Lower lobe of right lung (tissue), 2 donors: Measurements from ENCODE around the gene WDR46. TPM values are rescaled to one million over a fixed set of nuclear protein-coding genes. Genes with fewer than 3 reads are reported as not detected.
"Not testable (repeated sequence)": the region's sequence is repeated elsewhere in the genome, so short reads cannot be mapped to it uniquely, and the experiment has no call there.

Source experiments
- ATAC-seq, 2 donors: fragments of 200-7000 bp; cut with Tn5 transposase; one replicate each; pipeline ENCODE4 v1.9.1; 2020 to 2022; ENCODE audit warnings: mild to moderate bottlenecking in 2 of 2, moderate library complexity in 2 of 2
- DNase-seq: peaks from one replicate; pipeline ENCODE4 v3.0.0-alpha.2; 2020
- H3K27ac ChIP-seq: fragments of 200-600 bp; one replicate; pipeline ENCODE4 v1.8.0; 2022
- H3K27me3 ChIP-seq: fragments of 200-600 bp; one replicate; pipeline ENCODE4 v1.8.0; 2022; ENCODE audit warnings: low read depth
- H3K36me3 ChIP-seq: fragments of 200-600 bp; one replicate; pipeline ENCODE4 v1.8.0; 2022; ENCODE audit warnings: mild to moderate bottlenecking
- H3K4me1 ChIP-seq: fragments of 200-600 bp; one replicate; pipeline ENCODE4 v1.8.0; 2022
- H3K4me3 ChIP-seq: fragments of 200-600 bp; one replicate; pipeline ENCODE4 v1.8.0; 2022; ENCODE audit warnings: mild to moderate bottlenecking
- H3K9me3 ChIP-seq: fragments of 200-600 bp; one replicate; pipeline ENCODE4 v1.8.0; 2022
- CTCF ChIP-seq: fragments of 200-600 bp; IDR thresholded peaks from one replicate; pipeline ENCODE4 v1.8.0; 2022; ENCODE audit warnings: antibody characterized with exemption, mild to moderate bottlenecking
- intact Hi-C: fragments of 100-400 bp; cut with DNase I; formaldehyde crosslinking; loops from one replicate; pipeline ENCODE4 v1.11.0; 2022
- total RNA-seq: library from RNA; stranded (reverse); fragmentation: NEBNext Ultra II Directional; extraction: Animal tissue kit (Norgen Biotek cat#: 25700); gene quantifications from one replicate; pipeline ENCODE4 v1.2.1, GENCODE V29; 2021
- donor health status: DM: no; HTN: yes; CAD: no; lungs with severe emphysema.

Gene WDR46
- total RNA-seq, 1 donor from 2014 or later, result 34.4 TPM

GRCh38 chr6:33272275-33273128 lies 16.5 kb downstream of the WDR46 start:
- ATAC-seq, result peak; percentile 3 to 25
- peak overlapping the region; percentile 91 for H3K27ac ChIP-seq
- no peaks in the 10 kb centered on the region for H3K27me3 ChIP-seq
- no peaks in the 10 kb centered on the region for H3K9me3 ChIP-seq
- no peak for TF ChIP-seq CTCF
- H3K4me1 ChIP-seq, result peaks cover 60% of the 10 kb centered on the region
- intact Hi-C loops, result no loop called here
- DNase-seq, result no peak
- peak overlapping the region; percentile 83 for H3K4me3 ChIP-seq
- H3K36me3 ChIP-seq, result peaks cover 61% of the 10 kb centered on the region

- ATAC-seq (peak; percentile 96 to 97), DNase-seq (peak; percentile 94)
- intact Hi-C loops, result no loop called here
- no peak for TF ChIP-seq CTCF
- Histone ChIP-seq H3K4me3 (peak within 1 kb of the TSS; percentile 83), H3K27me3 (no peaks in the 10 kb centered on the region), H3K4me1 (peaks cover 57% of the 10 kb centered on the region), H3K36me3 (peaks cover 69% of the 10 kb centered on the region), H3K27ac (peak within 1 kb of the TSS; percentile 91), H3K9me3 (no peaks in the 10 kb centered on the region)
Observed at GRCh38 chr6:33271468-33272274, 17.4 kb downstream of the WDR46 start, which contains the start of the genes RPS18 and VPS52. RPS18 (plus strand) TSS chr6:33272075; CDS start chr6:33272120, 45 bp downstream. VPS52 (minus strand) TSS chr6:33271876; CDS start chr6:33271675, 201 bp downstream.

- TF ChIP-seq CTCF, result no peak
- peaks cover 51% of the 10 kb centered on the region for H3K4me1 ChIP-seq
- intact Hi-C loops, result no loop called here
- H3K4me3 ChIP-seq, result peak overlapping the region; percentile 83
- DNase-seq, result no peak
- H3K36me3 ChIP-seq, result peaks cover 70% of the 10 kb centered on the region
- ATAC-seq, result peak; percentile 10 to 36
- H3K9me3 ChIP-seq, result no peaks in the 10 kb centered on the region
- H3K27me3 ChIP-seq, result no peaks in the 10 kb centered on the region
- H3K27ac ChIP-seq, result peak overlapping the region; percentile 91
Observed at GRCh38 chr6:33271117-33271467, 17.9 kb downstream of the WDR46 start.

- ATAC-seq, result peak in 1 of 2 donors; percentile 20
- DNase-seq, result no peak
- no peaks in the 10 kb centered on the region for H3K4me1 ChIP-seq
- peaks cover 96% of the 10 kb centered on the region for H3K36me3 ChIP-seq
- H3K4me3 ChIP-seq, result no peak overlapping the region
- no peaks in the 10 kb centered on the region for H3K27me3 ChIP-seq
- intact Hi-C loops, result no loop called here
- no peak overlapping the region for H3K27ac ChIP-seq
- no peaks in the 10 kb centered on the region for H3K9me3 ChIP-seq
- TF ChIP-seq CTCF, result no peak
Observed at GRCh38 chr6:33264015-33264414, 25.0 kb downstream of the WDR46 start.

- ATAC-seq, intact Hi-C loops, H3K4me1 ChIP-seq, H3K27ac ChIP-seq, DNase-seq, H3K27me3 ChIP-seq, H3K9me3 ChIP-seq, H3K4me3 ChIP-seq: not testable (repeated sequence)
- peaks cover 95% of the 10 kb centered on the region for H3K36me3 ChIP-seq
Observed at GRCh38 chr6:33262490-33262889, 26.5 kb downstream of the WDR46 start.
